Endothelial cell (in vitro differentiated cells): ENCODE measurements around the gene FOXJ2. TPM values are rescaled to one million over a fixed set of nuclear protein-coding genes. Genes with fewer than 3 reads are reported as not detected.
"Not testable (repeated sequence)": the region's sequence is repeated elsewhere in the genome, so short reads cannot be mapped to it uniquely, and the experiment has no call there.

Experiments
- DNase-seq: peaks from one replicate; pipeline ENCODE4 v3.0.0; 2021; ENCODE audit warnings: low spot score
- H3K27ac Mint-ChIP-seq: one replicate; pipeline ENCODE4 v1.8.0; 2021; ENCODE audit warnings: mixed read lengths, inconsistent platforms; ENCODE audit not compliant: unreplicated experiment
- H3K27me3 Mint-ChIP-seq: one replicate; pipeline ENCODE4 v1.8.0; 2021; ENCODE audit warnings: mild to moderate bottlenecking, moderate library complexity, mixed read lengths, inconsistent platforms; ENCODE audit not compliant: unreplicated experiment
- H3K36me3 Mint-ChIP-seq: one replicate; pipeline ENCODE4 v1.8.0; 2021; ENCODE audit warnings: mild to moderate bottlenecking, low read depth, mixed read lengths, inconsistent platforms; ENCODE audit not compliant: unreplicated experiment
- H3K4me1 Mint-ChIP-seq: one replicate; pipeline ENCODE4 v1.8.0; 2021; ENCODE audit warnings: mild to moderate bottlenecking, mixed read lengths, inconsistent platforms; ENCODE audit not compliant: unreplicated experiment
- H3K4me3 Mint-ChIP-seq: one replicate; pipeline ENCODE4 v1.8.0; 2021; ENCODE audit warnings: mild to moderate bottlenecking, mixed read lengths, inconsistent platforms; ENCODE audit not compliant: unreplicated experiment
- H3K9me3 Mint-ChIP-seq: one replicate; pipeline ENCODE4 v1.8.0; 2021; ENCODE audit warnings: mixed read lengths, inconsistent platforms; ENCODE audit not compliant: unreplicated experiment
- CTCF ChIP-seq: fragments of 200-600 bp; sonication (generic); IDR thresholded peaks from one replicate; pipeline ENCODE4 v1.5.0; 2021; ENCODE audit warnings: antibody characterized with exemption; ENCODE audit not compliant: unreplicated experiment
- total RNA-seq: library from RNA; stranded (reverse); fragmentation: NEBNext Ultra II Directional; extraction: Animal tissue kit (Norgen Biotek cat#: 25700); gene quantifications from one replicate; pipeline ENCODE4 v1.2.1, GENCODE V29; 2021; ENCODE audit not compliant: unreplicated experiment

Gene FOXJ2
- total RNA-seq, 1 donor from 2014 or later = 42.7 TPM

GRCh38 chr12:8065991-8066594 is 33.6 kb downstream of the FOXJ2 start, which contains the start of gene C3AR1:
Gene C3AR1, minus strand, starts transcription at chr12:8066359. Its CDS starts 6,174 bp downstream, at chr12:8060185.
- TF ChIP-seq CTCF = no peak
- Mint-ChIP-seq H3K27ac (peak within 1 kb of the TSS; percentile 6), H3K27me3 (peaks cover 4% of the 10 kb centered on the region)

GRCh38 chr12:8069582-8069981 is 37.1 kb downstream of the FOXJ2 start:
- H3K27me3 Mint-ChIP-seq = peaks cover 1% of the 10 kb centered on the region
- H3K9me3 Mint-ChIP-seq = no peaks in the 10 kb centered on the region
- no peak for TF ChIP-seq CTCF
- H3K4me3 Mint-ChIP-seq = no peak overlapping the region
- no peak overlapping the region for H3K27ac Mint-ChIP-seq
- DNase-seq = no peak
- peaks cover 12% of the 10 kb centered on the region for H3K4me1 Mint-ChIP-seq
- no peaks in the 10 kb centered on the region for H3K36me3 Mint-ChIP-seq

More at GRCh38 chr12:8065991-8066594, 33.6 kb downstream of the FOXJ2 start, which contains the start of gene C3AR1:
- Mint-ChIP-seq H3K4me1 (peaks cover 15% of the 10 kb centered on the region), H3K9me3 (no peaks in the 10 kb centered on the region), H3K36me3 (peaks cover 4% of the 10 kb centered on the region), H3K4me3 (no peak within 1 kb of the TSS)
- DNase-seq = no peak

- not testable (repeated sequence) for H3K27ac Mint-ChIP-seq, H3K36me3 Mint-ChIP-seq, H3K4me1 Mint-ChIP-seq, H3K9me3 Mint-ChIP-seq, H3K4me3 Mint-ChIP-seq, DNase-seq, H3K27me3 Mint-ChIP-seq
Measured at GRCh38 chr12:8071820-8072219, 39.3 kb downstream of the FOXJ2 start.

GRCh38 chr12:8075935-8076334 is 43.4 kb downstream of the FOXJ2 start:
- Mint-ChIP-seq H3K4me3 (no peak overlapping the region), H3K27ac (no peak overlapping the region), H3K27me3 (no peaks in the 10 kb centered on the region), H3K9me3 (no peaks in the 10 kb centered on the region), H3K36me3 (no peaks in the 10 kb centered on the region), H3K4me1 (peaks cover 9% of the 10 kb centered on the region)
- no peak for TF ChIP-seq CTCF
- no peak for DNase-seq

- H3K36me3 Mint-ChIP-seq = no peaks in the 10 kb centered on the region
- peaks cover 11% of the 10 kb centered on the region for H3K4me1 Mint-ChIP-seq
- no peak overlapping the region for H3K27ac Mint-ChIP-seq
- no peak for TF ChIP-seq CTCF
- H3K9me3 Mint-ChIP-seq = no peaks in the 10 kb centered on the region
- H3K27me3 Mint-ChIP-seq = no peaks in the 10 kb centered on the region
- no peak for DNase-seq
- no peak overlapping the region for H3K4me3 Mint-ChIP-seq
Measured at GRCh38 chr12:8076366-8076765, 43.9 kb downstream of the FOXJ2 start.
